CD4-positive, alpha-beta T cell (primary cell): ENCODE measurements around the gene CRTAP. TPM values are rescaled to one million over a fixed set of nuclear protein-coding genes. Genes with fewer than 3 reads are reported as not detected.

Experiments used
- ATAC-seq: fragments of 200-7000 bp; cut with Tn5 transposase; one replicate; pipeline ENCODE4 v1.10.0; 2022; ENCODE audit warnings: mild to moderate bottlenecking; ENCODE audit not compliant: poor library complexity
- CTCF ChIA-PET: fragments of 350-600 bp; sonication (Branson Sonifier 250); formaldehyde crosslinking; loops from one replicate; lab custom pipeline; 2021; ENCODE audit warnings: antibody characterized with exemption, inconsistent platforms; lab: Charles Lee
- POLR2A ChIA-PET: fragments of 350-600 bp; sonication (Branson Sonifier 250); formaldehyde crosslinking; loops from one replicate; lab custom pipeline; 2021; ENCODE audit warnings: antibody characterized with exemption, inconsistent platforms; lab: Charles Lee
- DNase-seq, 14 experiments: peaks; one replicate each; pipeline ENCODE4 v3.0.0-alpha.2; 2013 to 2020; ENCODE audit warnings: mixed read lengths in 2 of 14
- H3K27ac ChIP-seq, 2 donors: one replicate each; pipeline versions ENCODE4 v1.5.1 to v1.7.0; 2013; ENCODE audit warnings: low read length in 2 of 2, low read depth in 1 of 2, mild to moderate bottlenecking in 1 of 2
- H3K27me3 ChIP-seq, 2 experiments: 1 replicate in 1 of 2; 2 replicates in 1 of 2; pipeline versions ENCODE4 v1.6.1 to v1.7.0; 2013; ENCODE audit warnings: low read length in 2 of 2, control low read depth in 1 of 2, mild to moderate bottlenecking in 1 of 2, moderate library complexity in 1 of 2; ENCODE audit not compliant: insufficient read depth in 2 of 2, control insufficient read depth in 1 of 2
- H3K36me3 ChIP-seq: one replicate; pipeline ENCODE4 v1.6.1; 2013; ENCODE audit warnings: low read length, control low read depth; ENCODE audit not compliant: insufficient read depth
- H3K4me1 ChIP-seq: one replicate; pipeline ENCODE4 v1.6.1; 2013; ENCODE audit warnings: low read length, control low read depth; ENCODE audit not compliant: insufficient read depth
- H3K4me3 ChIP-seq: one replicate; pipeline ENCODE4 v1.5.1; 2013; ENCODE audit warnings: mild to moderate bottlenecking, low read length, moderate library complexity
- H3K9me3 ChIP-seq, 2 experiments: 1 replicate in 1 of 2; 2 replicates in 1 of 2; pipeline versions ENCODE4 v1.6.1 to v1.7.0; 2013; ENCODE audit warnings: low read length in 2 of 2, mild to moderate bottlenecking in 2 of 2, control low read depth in 1 of 2, moderate library complexity in 1 of 2; ENCODE audit not compliant: control insufficient read depth in 1 of 2, insufficient read depth in 1 of 2
- H3K27ac Mint-ChIP-seq: one replicate; pipeline ENCODE4 v1.8.0; 2020; ENCODE audit warnings: mixed read lengths
- H3K27me3 Mint-ChIP-seq: one replicate; pipeline ENCODE4 v1.8.0; 2021; ENCODE audit warnings: mixed read lengths
- H3K36me3 Mint-ChIP-seq: one replicate; pipeline ENCODE4 v1.8.0; 2021; ENCODE audit warnings: low read depth, mixed read lengths
- H3K4me1 Mint-ChIP-seq: one replicate; pipeline ENCODE4 v1.8.0; 2021; ENCODE audit warnings: low read depth, mixed read lengths
- H3K4me3 Mint-ChIP-seq: one replicate; pipeline ENCODE4 v1.8.0; 2020; ENCODE audit warnings: mild to moderate bottlenecking, mixed read lengths
- H3K9me3 Mint-ChIP-seq: one replicate; pipeline ENCODE4 v1.8.0; 2020; ENCODE audit warnings: mixed read lengths
- intact Hi-C, 2 experiments: fragments of 100-400 bp; cut with DNase I in 1 of 2; cut with micrococcal nuclease in 1 of 2; formaldehyde crosslinking; loops; one replicate each; pipeline versions ENCODE4 v1.15.1 to v1.9.0; 2023 to 2025; cut with DNase I, micrococcal nuclease
- total RNA-seq, 174 experiments: library from RNA in 2 of 174; stranded (reverse) in 2 of 174; gene quantifications; one replicate each; pipeline ENCODE4 v1.2.3 and lab custom pipeline; 2021 to 2026
- TF ChIP-seq, protein P1 (sequence below): fragments of 200-600 bp; IDR thresholded peaks from one replicate; pipeline ENCODE4 v1.8.0; 2022; ENCODE audit warnings: antibody characterized with exemption, mild to moderate bottlenecking

The CRTAP gene
- total RNA-seq, 2 experiments from 2014 or later, result 38.2 to 40.3 TPM

DNA sequence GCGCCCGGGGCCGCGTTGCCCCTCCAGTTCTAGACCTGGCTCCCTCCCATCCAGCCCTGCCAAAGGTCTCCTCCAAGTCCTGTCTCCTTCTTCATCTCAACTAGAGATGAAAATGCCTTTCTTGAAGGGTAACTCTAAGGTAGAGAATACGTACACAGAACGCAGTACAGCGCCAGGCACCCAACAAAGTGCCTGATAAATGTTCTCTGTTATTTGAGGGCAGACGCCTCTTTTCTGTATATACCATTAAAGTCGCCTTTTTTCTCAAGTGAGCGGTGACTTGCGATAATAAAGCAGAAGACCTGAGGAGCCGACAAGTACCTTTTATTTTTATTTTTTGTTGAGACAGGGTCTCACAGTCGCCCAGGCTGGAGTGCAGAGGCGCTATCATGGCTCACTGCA, 809 bp downstream of the CRTAP start:
- Mint-ChIP-seq H3K9me3 (no peaks in the 10 kb centered on the region), H3K27me3 (no peaks in the 10 kb centered on the region), H3K36me3 (peaks cover 4% of the 10 kb centered on the region), H3K4me1 (peaks cover 56% of the 10 kb centered on the region), H3K4me3 (peak overlapping the region; percentile 95), H3K27ac (peak overlapping the region; percentile 87)
- ChIA-PET POLR2A (interaction anchor here (1.0 to 2.0 kb wide), 4 partner anchors 17 to 326 kb away, joined by 3 to 16 read pairs (median 8); partner anchors contain the start of genes GLB1, TMPPE and UBP1), CTCF (no interaction called here)
- TF ChIP-seq, protein P1, sequence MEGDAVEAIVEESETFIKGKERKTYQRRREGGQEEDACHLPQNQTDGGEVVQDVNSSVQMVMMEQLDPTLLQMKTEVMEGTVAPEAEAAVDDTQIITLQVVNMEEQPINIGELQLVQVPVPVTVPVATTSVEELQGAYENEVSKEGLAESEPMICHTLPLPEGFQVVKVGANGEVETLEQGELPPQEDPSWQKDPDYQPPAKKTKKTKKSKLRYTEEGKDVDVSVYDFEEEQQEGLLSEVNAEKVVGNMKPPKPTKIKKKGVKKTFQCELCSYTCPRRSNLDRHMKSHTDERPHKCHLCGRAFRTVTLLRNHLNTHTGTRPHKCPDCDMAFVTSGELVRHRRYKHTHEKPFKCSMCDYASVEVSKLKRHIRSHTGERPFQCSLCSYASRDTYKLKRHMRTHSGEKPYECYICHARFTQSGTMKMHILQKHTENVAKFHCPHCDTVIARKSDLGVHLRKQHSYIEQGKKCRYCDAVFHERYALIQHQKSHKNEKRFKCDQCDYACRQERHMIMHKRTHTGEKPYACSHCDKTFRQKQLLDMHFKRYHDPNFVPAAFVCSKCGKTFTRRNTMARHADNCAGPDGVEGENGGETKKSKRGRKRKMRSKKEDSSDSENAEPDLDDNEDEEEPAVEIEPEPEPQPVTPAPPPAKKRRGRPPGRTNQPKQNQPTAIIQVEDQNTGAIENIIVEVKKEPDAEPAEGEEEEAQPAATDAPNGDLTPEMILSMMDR, result no peak
- peaks cover 20% of the 10 kb centered on the region for H3K4me1 ChIP-seq
- no peaks in the 10 kb centered on the region for H3K36me3 ChIP-seq
- H3K27ac ChIP-seq, result no peak overlapping the region
- no peak for DNase-seq
- ATAC-seq, result no peak
- intact Hi-C loops, result loop anchor here in 1 of 2 experiments (5.0 kb wide), 1 partner anchor 323 kb away; no protein-coding TSS in a partner anchor
- no peaks in the 10 kb centered on the region for H3K27me3 ChIP-seq
- no peaks in the 10 kb centered on the region for H3K9me3 ChIP-seq
- peak overlapping the region; percentile 76 for H3K4me3 ChIP-seq

GRCh38 chr3:33115024-33115768, 1.4 kb downstream of the CRTAP start:
- TF ChIP-seq, protein P1, result no peak
- Mint-ChIP-seq H3K9me3 (no peaks in the 10 kb centered on the region), H3K27me3 (no peaks in the 10 kb centered on the region), H3K36me3 (peaks cover 9% of the 10 kb centered on the region), H3K4me1 (peaks cover 56% of the 10 kb centered on the region), H3K27ac (peak overlapping the region; percentile 87), H3K4me3 (peak overlapping the region; percentile 95)
- CTCF ChIA-PET, result interaction anchor here (0.6 to 1.9 kb wide), 3 partner anchors 12 to 41 kb away, joined by 3 to 7 read pairs (median 4); no protein-coding TSS in a partner anchor
- Histone ChIP-seq H3K27ac (no peak overlapping the region), H3K36me3 (no peaks in the 10 kb centered on the region), H3K27me3 (no peaks in the 10 kb centered on the region), H3K4me1 (peaks cover 20% of the 10 kb centered on the region), H3K4me3 (no peak overlapping the region), H3K9me3 (no peaks in the 10 kb centered on the region)
- intact Hi-C loops, result loop anchor here in 1 of 2 experiments (5.0 kb wide), 1 partner anchor 322 kb away; no protein-coding TSS in a partner anchor
- DNase-seq (peak in 3 of 14 experiments; percentile 16 to 70 (median 60)), ATAC-seq (no peak)
- POLR2A ChIA-PET, result interaction anchor here (1.8 kb wide), 1 partner anchor 19 kb away, joined by 16 read pairs; the partner anchor contains the start of genes GLB1 and TMPPE

- Mint-ChIP-seq H3K9me3 (no peaks in the 10 kb centered on the region), H3K4me3 (peak overlapping the region; percentile 17)
- POLR2A ChIA-PET, result no interaction called here
Observed at GRCh38 chr3:33117461-33117860, 3.6 kb downstream of the CRTAP start.

More at GRCh38 chr3:33117461-33117860, 3.6 kb downstream of the CRTAP start:
- H3K4me1 ChIP-seq, result peaks cover 20% of the 10 kb centered on the region
- H3K9me3 ChIP-seq, result no peaks in the 10 kb centered on the region
- Mint-ChIP-seq H3K27me3 (no peaks in the 10 kb centered on the region), H3K27ac (peak overlapping the region; percentile 8), H3K4me1 (peaks cover 47% of the 10 kb centered on the region), H3K36me3 (peaks cover 29% of the 10 kb centered on the region)
- no peak overlapping the region for H3K27ac ChIP-seq
- no peak overlapping the region for H3K4me3 ChIP-seq
- CTCF ChIA-PET, result interaction anchor here (1.9 kb wide), 1 partner anchor 43 kb away, joined by 7 read pairs; no protein-coding TSS in a partner anchor
- no peaks in the 10 kb centered on the region for H3K27me3 ChIP-seq
- ATAC-seq (no peak), DNase-seq (no peak)
- peaks cover 14% of the 10 kb centered on the region for H3K36me3 ChIP-seq
- TF ChIP-seq, protein P1, result no peak
- intact Hi-C loops, result loop anchor here in 1 of 2 experiments (5.0 kb wide), 1 partner anchor 320 kb away; no protein-coding TSS in a partner anchor
